Sigmoid colon (tissue), 4 donors: ENCODE data around the gene SLIT3.

ENCODE experiments used
- CTCF ChIP-seq, 4 experiments: fragments of 450-650 bp in 3 of 4; fragments of 200-600 bp in 1 of 4; IDR thresholded peaks; one replicate each; pipeline ENCODE4 v1.5.1; 2016 to 2019; ENCODE audit warnings: antibody characterized with exemption in 4 of 4, mild to moderate bottlenecking in 3 of 4, moderate library complexity in 2 of 4
- EP300 ChIP-seq, 4 donors: sonication (generic); formaldehyde crosslinking; IDR thresholded peaks; one replicate each; pipeline ENCODE4 v1.6.1; 2017; ENCODE audit warnings: antibody characterized with exemption in 4 of 4
- POLR2A ChIP-seq, 2 donors: fragments of 450-650 bp; IDR thresholded peaks; one replicate each; pipeline ENCODE4 v1.6.1; 2016; ENCODE audit warnings: antibody characterized with exemption in 2 of 2, mild to moderate bottlenecking in 2 of 2, moderate library complexity in 2 of 2

DNA sequence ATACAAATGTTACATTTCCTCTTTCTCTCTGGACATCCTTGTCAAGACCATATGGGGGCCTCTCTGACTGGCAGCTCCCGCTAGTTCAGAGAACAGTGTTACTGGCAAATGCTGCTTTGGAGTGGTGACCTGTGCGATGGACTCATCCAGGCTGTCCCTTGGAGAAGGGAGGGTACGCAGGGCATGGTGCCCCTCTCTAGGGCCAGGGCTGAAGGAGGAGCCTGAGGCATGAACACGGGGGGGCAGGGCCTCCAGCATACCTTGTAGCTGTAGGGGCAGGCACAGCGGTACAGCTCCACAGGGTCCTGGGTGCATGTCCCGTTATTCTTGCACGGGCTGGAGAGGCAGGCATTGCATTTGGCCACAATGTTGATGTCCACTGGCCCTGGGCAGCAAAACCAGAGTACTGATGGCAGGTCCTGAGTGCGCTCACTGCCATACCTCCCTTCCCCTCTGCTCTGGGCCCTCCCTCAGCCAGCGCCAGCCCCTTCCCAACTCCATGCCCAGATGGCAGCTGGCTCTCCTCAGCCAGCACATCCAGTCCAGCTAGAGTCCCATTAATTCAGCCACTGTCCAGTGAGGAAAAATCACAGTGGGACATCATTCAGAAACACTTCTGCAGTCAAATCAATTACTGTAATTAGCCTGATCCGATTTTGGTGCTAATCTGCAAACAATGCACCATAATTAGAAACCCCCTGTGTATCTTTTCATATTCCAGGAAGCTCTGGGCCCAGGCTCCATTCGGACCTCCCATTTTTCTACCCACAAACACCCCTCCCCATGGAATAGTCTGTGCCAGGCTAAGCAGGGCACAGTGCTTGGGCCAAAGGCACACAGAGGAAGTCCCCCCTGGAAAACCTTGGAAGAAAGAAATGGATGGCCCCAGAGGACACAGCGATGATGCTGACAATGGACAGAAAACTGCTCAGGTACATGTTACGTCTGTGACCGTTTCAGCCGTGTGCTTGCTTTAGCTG, 592.9 kb downstream of the SLIT3 start:
- TF ChIP-seq CTCF (IDR thresholded peaks at IDR 0.05) (no peak), EP300 (IDR thresholded peaks at IDR 0.05) (no peak), POLR2A (IDR thresholded peaks at IDR 0.05) (no peak)
